GM18508 (cell line): Measurements from ENCODE around the gene MARCKSL1.
"Not testable (repeated sequence)": the region's sequence is repeated elsewhere in the genome, so short reads cannot be mapped to it uniquely, and the experiment has no call there.

Experiments used
- ATAC-seq: cut with Tn5 transposase; IDR thresholded peaks from one replicate; pipeline ENCODE4 v1.9.1; 2021; ENCODE audit warnings: moderate number of reproducible peaks; ENCODE audit not compliant: insufficient read depth, unreplicated experiment

The MARCKSL1 gene, protein sequence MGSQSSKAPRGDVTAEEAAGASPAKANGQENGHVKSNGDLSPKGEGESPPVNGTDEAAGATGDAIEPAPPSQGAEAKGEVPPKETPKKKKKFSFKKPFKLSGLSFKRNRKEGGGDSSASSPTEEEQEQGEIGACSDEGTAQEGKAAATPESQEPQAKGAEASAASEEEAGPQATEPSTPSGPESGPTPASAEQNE

DNA sequence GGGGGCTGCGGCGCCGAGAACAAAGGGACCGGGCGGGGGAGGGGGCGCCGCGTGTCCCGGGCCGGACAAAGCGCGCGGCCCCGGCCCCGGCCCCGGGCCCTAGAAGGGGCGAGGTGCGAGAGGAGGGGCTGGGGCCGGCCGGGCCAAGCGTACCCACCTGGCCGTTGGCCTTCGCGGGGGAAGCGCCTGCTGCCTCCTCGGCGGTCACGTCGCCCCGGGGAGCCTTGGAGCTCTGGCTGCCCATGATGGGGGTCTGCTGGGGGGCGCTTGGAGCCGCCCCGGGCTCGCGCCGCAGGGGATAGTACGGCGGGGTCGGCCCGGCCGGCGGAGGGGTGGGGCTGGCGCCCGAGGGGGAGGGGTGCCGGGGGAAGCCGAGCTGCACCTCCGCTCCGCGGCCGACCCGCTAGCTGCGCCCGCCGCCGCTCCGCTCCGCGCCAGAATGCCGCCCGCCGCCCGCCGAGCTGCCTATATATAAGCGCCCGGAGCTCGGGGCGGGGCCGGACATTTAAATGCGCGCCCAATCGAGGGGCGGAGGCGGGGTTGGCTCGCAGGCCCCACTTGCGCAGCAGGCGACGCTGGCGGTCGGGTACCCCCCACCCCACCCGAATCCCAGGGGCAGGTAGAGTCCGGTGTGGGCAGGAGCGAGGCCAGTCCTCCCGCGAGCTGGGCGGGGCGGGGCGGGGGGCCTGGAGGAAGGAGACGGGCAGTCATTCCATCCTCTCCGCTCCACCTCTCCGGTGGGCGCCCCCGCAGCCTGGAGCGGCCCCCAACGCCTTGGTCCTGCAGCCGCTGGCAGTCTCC lies at the start of gene MARCKSL1:
Gene MARCKSL1 (minus strand): TSS at position 444 of the 801 bp plus-strand sequence. CDS start 200 bp downstream, at position 244.
- ATAC-seq: no peak

DNA sequence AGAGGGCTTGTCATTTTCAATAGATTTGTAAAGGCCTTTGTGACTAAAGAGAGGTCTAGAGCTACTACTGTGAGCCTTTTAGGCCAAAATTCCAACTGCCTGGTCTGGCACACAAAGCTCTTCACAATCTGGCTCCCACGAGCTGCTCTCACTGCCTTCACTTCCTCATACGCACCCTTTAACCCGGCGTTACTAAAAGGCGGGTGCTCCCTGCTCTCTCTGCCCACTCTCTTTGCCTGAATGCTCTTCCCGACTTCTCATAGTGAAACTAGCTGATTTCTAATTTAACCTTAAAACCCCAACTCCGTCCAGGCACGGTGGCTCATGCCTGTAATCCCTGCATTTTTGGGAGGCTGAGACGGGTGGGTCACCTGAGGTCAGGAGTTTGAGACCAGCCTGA lies 44.0 kb upstream of the MARCKSL1 start:
- ATAC-seq: no peak

DNA sequence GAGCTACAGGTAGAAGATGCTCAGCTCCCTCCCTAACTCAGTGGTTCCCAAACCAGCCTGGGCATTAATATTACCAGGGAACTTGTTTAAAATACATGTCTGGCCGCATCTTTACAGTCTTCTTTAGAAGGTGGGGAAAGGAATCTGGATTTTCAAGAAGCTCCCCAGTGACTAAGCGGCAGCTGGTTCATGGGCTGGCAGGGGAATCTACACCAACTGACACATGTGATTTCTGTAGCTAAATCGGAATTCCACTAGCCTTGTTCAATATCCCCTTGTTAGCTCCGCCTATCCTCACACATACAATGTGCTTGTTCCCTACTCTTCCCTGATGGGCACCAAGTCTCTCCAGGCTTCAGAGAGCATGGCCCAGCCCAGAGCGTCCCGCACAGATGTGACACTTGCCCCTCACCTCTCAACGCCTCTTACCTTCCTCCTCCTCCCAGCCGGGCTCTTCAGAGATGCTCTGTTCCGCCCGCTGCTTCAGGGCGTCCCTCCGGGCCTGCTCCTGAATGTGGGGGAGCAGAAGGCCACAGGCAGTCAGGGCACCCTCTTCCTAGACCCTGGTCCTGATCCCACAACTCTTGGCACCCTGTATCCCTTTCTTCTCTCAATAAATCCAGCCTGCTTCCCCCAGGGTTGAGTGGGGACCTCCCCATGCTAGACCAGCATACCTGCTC lies 41.6 kb upstream of the MARCKSL1 start:
- no peak for ATAC-seq

DNA sequence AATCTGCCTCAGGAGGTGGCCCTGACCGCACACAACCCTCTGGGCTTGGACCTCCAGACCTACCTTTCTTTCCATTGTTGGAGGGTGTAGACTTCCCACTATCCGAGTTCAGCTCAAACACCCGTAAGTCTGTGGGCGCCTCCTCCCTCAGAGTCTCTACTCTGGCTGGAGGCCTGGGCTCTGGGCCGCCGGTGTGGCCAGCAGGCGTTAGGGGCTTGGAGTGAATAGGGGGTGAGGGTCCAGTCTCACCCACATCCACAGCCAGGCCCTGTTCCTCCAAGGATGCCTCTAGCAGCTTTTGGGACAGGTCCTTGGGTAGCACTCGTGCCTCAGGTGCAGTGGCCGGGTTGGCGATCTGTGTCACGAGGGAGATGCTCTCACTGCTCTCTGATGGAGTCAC lies 40.2 kb upstream of the MARCKSL1 start:
- no peak for ATAC-seq

DNA sequence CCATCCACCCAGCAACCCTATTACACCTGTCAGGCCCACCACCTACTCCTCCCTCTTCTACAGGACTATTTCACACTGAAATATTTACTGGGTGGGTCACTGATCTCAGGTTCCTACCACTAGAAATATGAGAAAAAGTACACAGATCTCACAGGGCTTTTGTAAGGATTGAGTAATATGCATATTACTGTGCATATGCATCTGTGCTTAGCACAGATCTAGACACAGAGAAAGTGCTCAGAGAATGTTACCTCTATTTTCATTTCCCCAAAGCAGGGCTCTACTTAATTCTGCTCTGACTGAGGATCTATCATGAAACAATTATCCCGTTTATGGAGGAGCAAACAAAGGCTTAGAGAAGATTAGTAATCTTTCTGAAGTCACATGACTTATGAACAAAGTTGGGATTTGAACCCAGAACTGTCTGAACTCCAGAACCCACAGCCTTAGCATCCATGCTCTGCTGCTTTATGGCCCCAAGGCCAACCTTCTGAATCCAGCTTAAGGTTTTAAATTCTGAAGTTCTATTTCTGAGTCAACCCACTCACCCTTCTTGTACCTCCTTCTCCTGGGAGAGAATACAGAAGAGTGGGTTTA lies 38.1 kb upstream of the MARCKSL1 start:
- ATAC-seq: no peak

DNA sequence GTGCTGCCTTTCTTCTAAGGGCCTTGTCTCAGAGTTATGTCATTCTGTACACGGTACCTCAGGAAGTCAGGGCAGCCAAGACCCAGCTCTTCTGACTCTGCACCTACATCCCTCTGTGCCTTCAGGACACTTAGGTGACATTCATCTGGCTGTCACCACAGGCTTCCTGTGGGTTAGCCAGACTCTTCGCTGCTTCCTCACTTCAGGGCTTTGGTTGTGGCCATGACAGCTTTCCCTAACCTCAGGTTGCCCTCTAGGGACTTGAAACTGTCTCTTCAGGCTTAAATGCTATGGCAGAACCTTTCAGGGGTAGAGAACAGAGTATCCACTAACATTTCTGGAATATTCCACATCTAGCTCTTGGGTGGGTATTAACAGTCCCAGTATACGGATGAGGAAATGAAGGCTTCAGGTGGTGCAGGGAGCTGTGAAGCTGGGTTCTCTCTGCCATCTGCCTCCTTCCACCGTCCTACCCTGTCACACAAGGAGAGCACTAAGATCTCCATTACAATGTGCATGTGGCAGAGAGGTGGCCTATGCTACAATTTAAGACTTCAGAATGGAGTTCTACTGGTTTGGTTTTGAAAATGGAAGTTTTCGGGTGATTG lies 36.2 kb upstream of the MARCKSL1 start:
- no peak for ATAC-seq

DNA sequence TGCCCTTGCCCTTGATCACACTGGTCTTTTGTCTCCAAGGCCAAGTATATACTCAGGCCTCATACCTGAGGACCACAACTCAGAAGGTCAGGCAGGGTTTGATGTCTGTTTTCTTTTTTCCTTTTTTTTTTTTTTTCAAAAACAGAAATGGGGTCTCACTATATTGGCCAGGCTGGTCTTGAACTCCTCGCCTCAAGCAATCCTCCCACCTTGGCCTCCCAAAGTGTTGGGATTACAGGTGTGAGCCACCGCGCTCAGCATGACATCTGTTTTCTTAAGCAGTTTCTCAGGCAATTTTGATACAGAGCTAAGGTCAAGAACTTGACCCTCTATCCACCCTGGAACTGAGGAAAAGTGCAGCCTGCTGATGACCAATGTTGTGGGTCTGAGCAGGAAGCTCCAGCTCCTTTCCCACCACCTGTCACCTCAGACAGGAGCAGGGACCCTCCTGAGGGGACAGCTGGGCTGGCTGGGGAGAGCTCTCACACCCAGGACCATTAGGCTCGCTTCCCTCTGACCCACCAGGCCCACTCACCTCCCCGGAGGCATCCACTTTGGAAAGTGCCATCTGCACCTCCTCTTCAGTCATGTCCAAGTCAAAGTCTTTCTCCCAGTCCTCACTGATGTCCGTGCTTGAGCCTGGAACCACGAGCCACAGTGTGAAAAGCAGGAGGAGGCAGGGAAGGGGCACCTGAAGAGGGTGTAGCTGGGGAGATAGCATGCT lies 32.0 kb upstream of the MARCKSL1 start:
- ATAC-seq: no peak

DNA sequence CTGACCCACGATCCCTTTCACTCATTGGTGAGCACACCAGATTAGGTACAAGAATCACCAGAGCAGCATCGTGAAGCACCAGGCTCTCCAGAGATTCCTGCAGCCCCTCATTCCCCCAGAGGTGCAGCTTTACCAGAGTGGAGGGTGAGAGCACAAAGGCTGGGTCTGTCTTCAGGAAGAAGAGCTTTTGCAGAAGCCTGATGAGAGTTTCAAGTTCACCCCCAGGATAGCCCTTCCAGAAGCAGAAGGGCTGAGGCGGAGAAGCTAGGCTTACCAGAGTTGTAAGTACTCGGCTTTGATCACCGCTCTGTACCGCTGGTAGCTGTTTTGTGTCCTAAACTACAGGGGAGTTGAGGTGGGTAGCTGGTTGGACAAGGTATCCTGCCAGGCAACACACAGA lies 29.4 kb upstream of the MARCKSL1 start:
- ATAC-seq: no peak

DNA sequence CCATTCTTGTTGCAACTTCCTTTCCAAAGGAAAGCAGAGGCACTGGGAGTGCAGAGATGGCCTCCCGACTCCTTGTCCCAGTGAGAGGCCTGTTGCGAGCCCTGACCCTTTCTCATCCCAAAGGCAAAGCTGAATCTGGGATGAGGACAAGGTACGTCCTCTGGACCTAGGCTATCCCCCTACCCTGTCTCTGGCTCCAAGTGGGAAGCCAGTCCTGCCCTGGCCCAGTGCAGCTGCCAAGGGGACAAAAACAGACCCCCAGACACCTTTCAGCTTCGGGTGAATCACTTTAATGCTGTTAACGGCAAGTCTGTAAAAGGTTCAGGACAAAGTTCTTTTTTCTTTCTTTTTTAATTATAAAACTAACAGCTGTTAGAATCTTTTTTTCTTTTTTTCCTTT lies 28.8 kb upstream of the MARCKSL1 start:
- no peak for ATAC-seq

DNA sequence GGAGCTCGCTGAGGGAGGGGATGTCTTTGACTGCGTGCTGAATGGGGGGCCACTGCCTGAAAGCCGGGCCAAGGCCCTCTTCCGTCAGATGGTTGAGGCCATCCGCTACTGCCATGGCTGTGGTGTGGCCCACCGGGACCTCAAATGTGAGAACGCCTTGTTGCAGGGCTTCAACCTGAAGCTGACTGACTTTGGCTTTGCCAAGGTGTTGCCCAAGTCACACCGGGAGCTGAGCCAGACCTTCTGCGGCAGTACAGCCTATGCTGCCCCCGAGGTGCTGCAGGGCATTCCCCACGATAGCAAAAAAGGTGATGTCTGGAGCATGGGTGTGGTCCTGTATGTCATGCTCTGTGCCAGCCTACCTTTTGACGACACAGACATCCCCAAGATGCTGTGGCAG lies 27.7 kb upstream of the MARCKSL1 start:
- no peak for ATAC-seq

DNA sequence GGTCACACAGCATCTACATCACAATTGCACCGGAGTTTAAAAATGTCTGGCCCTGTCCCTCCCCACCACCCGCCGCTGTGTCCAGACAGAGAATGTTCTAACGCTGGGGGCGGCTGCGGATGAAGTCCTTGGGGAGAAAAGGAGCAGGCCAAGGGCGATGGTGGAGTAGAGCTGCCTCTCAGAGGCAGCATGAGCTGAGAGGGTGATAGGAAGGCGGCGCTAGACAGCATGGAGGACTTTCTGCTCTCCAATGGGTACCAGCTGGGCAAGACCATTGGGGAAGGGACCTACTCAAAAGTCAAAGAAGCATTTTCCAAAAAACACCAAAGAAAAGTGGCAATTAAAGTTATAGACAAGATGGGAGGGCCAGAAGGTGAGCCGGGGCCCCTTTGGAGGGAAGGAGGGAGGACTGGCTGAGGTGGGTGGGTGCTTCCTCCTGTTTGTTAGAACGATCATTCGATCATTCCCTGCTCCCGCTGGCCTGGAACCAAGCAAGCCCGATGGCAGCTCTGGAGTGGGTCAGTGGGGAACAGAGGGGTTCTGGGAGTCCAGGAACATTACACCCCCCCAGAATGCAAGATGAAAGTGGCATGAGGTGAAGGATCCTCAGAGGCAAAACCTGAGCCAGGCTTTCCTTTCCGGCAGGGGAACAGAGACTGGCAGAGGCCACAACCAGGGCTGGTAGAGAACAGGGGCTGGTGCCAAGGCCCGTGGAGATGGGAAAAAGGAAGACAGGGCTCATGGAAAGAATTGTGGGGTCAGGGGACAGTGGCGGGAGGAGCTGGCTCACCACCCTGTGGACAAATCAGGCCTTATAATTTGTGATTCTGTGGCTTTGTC lies 26.7 kb upstream of the MARCKSL1 start, which contains the start of the genes FAM229A and TSSK3:
Gene FAM229A (minus strand): TSS at position 12 of the 840 bp plus-strand sequence. CDS start 394 bp downstream, outside the sequence.
Gene TSSK3 (plus strand): TSS at position 66 of the 840 bp plus-strand sequence. CDS start 163 bp downstream, at position 229.
- ATAC-seq: no peak

DNA sequence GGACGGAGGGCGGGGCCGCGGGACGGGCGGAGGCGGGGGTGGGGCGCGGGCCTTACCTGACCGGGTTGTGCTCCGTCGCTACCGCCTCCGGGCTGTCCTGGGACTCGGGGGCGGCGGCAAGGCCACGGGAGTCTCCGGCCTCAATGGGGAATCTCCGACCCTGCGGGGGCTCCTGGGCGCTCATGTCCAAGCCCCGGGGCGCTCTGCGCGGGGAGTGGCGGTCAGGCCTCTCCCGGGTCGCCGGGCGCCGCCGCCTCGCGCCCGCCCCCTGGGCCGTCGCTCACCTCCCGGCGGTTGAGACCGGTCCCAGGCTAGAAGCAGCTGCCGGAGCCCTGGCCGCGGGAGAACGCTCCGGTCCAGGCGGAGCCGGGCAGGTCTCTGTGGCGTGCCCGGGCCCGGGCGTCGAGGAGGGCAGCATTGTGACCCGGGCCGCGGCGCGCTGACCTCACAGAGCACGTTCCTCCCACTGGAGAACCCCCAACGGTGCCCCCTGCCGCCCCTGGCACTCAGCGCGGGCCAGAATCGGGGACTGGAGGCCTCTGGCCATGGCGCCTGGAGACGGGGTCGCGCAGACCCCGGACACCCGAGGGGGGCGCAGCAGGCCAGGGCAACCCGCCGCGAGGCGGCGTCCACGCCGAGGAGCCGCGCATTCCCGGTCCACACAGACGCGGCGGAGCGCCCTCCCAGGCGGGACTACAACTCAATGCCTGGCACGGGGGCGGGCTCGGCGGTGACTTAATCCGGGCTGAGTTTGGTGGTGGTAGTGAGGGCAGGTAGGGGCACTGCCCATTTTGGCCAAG lies 25.8 kb upstream of the MARCKSL1 start:
- no peak for ATAC-seq

DNA sequence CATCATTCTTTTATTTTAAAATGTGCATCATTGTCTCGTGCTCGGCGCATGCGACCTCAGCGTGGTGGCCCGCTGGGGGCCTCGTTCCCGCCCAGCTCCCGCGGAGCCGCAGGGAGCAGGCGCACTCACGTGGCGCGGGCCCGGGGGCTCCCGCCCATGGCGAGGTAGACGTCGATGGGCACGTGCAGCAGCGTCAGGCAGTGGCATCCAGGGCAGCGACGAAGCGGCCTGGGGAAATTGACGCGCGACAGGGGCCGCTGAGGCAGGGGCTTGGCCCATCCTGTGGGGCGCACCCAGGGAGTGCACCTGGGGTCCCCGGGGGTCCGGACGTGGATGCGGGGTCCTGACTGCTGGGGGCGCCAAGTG lies 25.3 kb upstream of the MARCKSL1 start:
- no peak for ATAC-seq

DNA sequence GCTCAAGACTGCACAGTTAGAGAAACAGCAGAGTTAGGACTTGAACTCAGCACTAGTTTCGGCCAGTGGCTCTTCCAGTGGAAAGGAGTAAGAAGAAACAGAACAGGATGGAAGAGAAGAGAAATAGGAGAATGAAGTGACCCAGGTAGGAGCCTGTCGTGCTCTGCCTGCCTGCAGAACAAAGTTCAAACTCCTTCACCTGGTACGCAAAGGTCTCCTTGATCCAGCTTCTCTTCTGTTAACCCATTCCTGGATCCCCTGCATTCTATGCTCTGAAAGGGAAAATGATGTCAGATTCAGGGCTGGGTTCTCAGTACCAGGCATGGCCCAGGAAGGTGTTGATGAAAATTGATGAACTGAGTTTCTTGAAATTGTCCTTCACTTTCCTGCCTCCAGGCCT lies 22.4 kb upstream of the MARCKSL1 start:
- ATAC-seq: no peak

DNA sequence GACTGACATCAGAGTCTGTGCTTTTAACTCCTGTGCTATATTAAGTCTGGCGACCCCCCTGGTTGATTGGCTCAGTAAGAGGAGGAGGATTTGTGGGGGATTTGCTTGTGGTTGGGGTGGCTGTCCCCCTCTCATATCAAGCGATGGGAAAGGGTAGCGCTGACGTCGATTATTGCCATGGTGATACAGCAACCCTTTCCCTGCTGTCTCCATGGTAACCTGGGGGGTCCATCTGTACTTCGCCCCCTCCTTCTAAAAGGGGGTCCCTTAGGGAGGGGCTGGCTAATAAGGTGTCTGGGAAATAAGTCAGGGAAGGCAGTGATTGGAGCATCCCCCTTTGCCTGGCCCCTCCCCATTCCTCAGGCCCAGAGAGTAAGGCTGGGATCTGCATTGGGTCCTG lies 21.6 kb upstream of the MARCKSL1 start:
- no peak for ATAC-seq

DNA sequence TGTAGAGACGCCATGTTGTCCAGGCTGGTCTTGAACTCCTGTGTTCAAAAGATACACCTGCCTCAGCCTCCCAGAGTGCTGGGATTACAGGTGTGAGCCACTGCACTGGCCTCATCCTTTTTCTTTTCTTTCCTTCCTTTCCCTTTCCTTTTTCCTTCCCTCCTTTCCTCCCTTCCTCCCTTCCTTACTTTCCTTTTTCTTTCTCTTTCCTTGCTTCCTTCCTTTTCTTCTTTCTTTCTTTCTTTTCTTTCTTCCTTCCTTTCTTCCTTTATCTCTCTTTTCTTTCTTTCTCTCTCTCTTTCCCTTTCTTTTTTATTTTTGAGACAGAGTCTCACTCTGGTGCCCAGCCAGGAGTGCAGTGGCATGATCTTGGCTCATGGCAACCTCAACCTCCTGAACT lies 20.4 kb upstream of the MARCKSL1 start:
- ATAC-seq: no peak

DNA sequence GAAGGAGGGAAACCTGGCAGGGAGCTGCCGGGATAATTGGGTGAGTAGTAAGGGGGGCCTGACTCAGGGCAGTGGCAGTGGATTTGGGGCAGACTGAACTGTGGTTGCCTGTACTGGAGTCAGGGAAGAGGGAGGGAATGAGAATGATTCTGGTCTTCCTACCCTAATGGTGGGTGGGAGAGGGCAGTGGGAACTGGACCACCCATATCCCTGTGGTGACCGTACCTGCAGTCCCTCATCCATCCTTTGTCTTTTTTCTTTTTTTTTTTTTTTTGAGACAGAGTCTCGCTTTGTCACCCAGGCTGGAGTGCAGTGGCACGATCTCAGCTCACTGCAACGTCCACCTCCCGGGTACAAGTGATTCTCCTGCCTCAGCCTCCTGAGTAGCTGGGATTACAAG lies 19.7 kb upstream of the MARCKSL1 start:
- not testable (repeated sequence) for ATAC-seq

DNA sequence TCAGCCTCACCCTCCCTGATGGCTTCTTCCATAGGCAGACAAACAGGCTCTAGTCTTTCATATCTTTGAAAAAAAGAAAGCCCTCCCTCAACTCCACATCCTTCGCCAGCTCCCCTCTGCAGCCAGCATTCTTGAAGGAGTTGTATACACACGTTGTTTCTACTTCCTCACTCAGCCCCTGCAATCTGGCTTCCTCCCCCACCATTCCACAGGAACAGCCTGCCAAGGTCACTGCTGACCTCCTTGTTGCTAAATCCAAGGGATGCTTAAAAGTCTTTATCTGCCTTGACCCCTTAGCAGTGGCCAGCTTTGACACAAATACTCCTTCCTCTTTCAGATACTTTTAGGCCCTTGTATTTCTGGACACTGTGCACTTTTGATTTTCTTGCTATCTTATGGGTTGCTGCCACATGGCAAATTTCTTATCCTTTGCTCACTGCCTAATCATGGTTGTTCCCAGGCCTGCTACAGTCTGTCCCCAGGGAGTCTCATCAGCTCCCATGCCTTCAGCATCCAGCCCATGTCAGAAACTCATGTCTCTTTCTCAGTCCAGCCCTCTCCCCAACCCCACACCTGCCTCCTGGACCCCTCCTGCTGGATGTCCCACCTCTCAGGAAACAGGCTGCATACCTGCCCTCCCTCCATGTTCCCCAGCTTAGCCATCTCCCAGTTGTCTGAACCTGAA lies 18.0 kb upstream of the MARCKSL1 start:
- ATAC-seq: no peak
